ENCODE measurements around the gene LGALS13.
"Not testable (repeated sequence)": the region's sequence is repeated elsewhere in the genome, so short reads cannot be mapped to it uniquely, and the experiment has no call there.

LGALS13 gene

GRCh38 chr19:39607561-39607960, 5.2 kb downstream of the LGALS13 start:
- in situ Hi-C loops (cut with HindIII; ENCODE audit: low sequenced_read_pairs) = no loop called here

GRCh38 chr19:39613597-39613996, 11.3 kb downstream of the LGALS13 start:
- in situ Hi-C loops (cut with HindIII; ENCODE audit: low sequenced_read_pairs) = no loop called here

GRCh38 chr19:39617745-39618144, 15.4 kb downstream of the LGALS13 start:
- in situ Hi-C loops (cut with HindIII; ENCODE audit: low sequenced_read_pairs) = no loop called here

GRCh38 chr19:39623946-39624345, 21.6 kb downstream of the LGALS13 start:
- in situ Hi-C loops (cut with HindIII; ENCODE audit: low sequenced_read_pairs) = no loop called here

GRCh38 chr19:39627631-39628030, 25.3 kb downstream of the LGALS13 start:
- in situ Hi-C loops (cut with HindIII; ENCODE audit: low sequenced_read_pairs) = not testable (repeated sequence)

- in situ Hi-C loops (cut with HindIII; ENCODE audit: low sequenced_read_pairs) = no loop called here
These were observed 28.9 kb downstream of the LGALS13 start for GRCh38 chr19:39631178-39631577.

- in situ Hi-C loops (cut with HindIII; ENCODE audit: low sequenced_read_pairs) = no loop called here
These were observed 29.3 kb downstream of the LGALS13 start for GRCh38 chr19:39631626-39632025.

GRCh38 chr19:39637891-39638290, 35.6 kb downstream of the LGALS13 start:
- in situ Hi-C loops (cut with HindIII; ENCODE audit: low sequenced_read_pairs) = no loop called here

- in situ Hi-C loops (cut with HindIII; ENCODE audit: low sequenced_read_pairs) = no loop called here
These were observed 39.4 kb downstream of the LGALS13 start for GRCh38 chr19:39641773-39642172.

- in situ Hi-C loops (cut with HindIII; ENCODE audit: low sequenced_read_pairs) = no loop called here
These were observed 41.3 kb downstream of the LGALS13 start for GRCh38 chr19:39643591-39643990.

GRCh38 chr19:39645800-39646411, 43.6 kb downstream of the LGALS13 start:
- in situ Hi-C loops (cut with HindIII; ENCODE audit: low sequenced_read_pairs) = no loop called here

- in situ Hi-C loops (cut with HindIII; ENCODE audit: low sequenced_read_pairs) = no loop called here
These were observed 45.6 kb downstream of the LGALS13 start for GRCh38 chr19:39647918-39648317.

GRCh38 chr19:39655613-39656012, 53.3 kb downstream of the LGALS13 start, which contains the start of gene LGALS16:
Gene LGALS16 (plus strand): TSS chr19:39655913. CDS start chr19:39655962, 49 bp downstream.
- in situ Hi-C loops (cut with HindIII; ENCODE audit: low sequenced_read_pairs) = no loop called here

Measured in DLD1 (cell line).